OCI-LY1 (cell line): ENCODE results near the gene SERGEF.

ENCODE experiments used
- H2AFZ ChIP-seq: fragments of 200-600 bp; sonication (generic), shearing (Covaris generic); 2 replicates; pipeline ENCODE4 v1.6.0; 2014; ENCODE audit warnings: antibody characterized with exemption, mild to moderate bottlenecking, low read length
- H3F3A ChIP-seq: fragments of 200-600 bp; sonication (generic), shearing (Covaris generic); 2 replicates; pipeline ENCODE4 v1.6.0; 2014; ENCODE audit warnings: mild to moderate bottlenecking, antibody characterized with exemption, low read length, moderate library complexity; ENCODE audit not compliant: insufficient read depth
- H3K27ac ChIP-seq: fragments of 200-600 bp; sonication (generic); 2 replicates; pipeline ENCODE4 v1.5.1; 2014; ENCODE audit warnings: low read length, mixed run types, mild to moderate bottlenecking, low read depth; ENCODE audit not compliant: poor library complexity, severe bottlenecking
- H3K27me3 ChIP-seq: fragments of 200-600 bp; sonication (generic); 2 replicates; pipeline ENCODE4 v1.6.0; 2014; ENCODE audit warnings: antibody characterized with exemption, mild to moderate bottlenecking, low read length, moderate library complexity; ENCODE audit not compliant: insufficient read depth
- H3K36me3 ChIP-seq: fragments of 200-600 bp; sonication (generic); 2 replicates; pipeline ENCODE4 v1.6.1; 2014; ENCODE audit warnings: mild to moderate bottlenecking, antibody characterized with exemption, low read length, moderate library complexity, mixed read lengths; ENCODE audit not compliant: insufficient read depth
- H3K4me1 ChIP-seq: fragments of 200-600 bp; sonication (generic); 2 replicates; pipeline ENCODE4 v1.5.1; 2014; ENCODE audit warnings: mild to moderate bottlenecking, low read length, moderate library complexity; ENCODE audit not compliant: insufficient read depth, severe bottlenecking
- H3K4me2 ChIP-seq: fragments of 200-600 bp; sonication (generic), shearing (Covaris generic); 2 replicates; pipeline ENCODE4 v1.6.1; 2014; ENCODE audit warnings: low read length
- H3K4me3 ChIP-seq: fragments of 200-600 bp; sonication (generic); 2 replicates; pipeline ENCODE4 v1.5.1; 2014; ENCODE audit warnings: low read length, low read depth, mild to moderate bottlenecking, mixed read lengths; ENCODE audit not compliant: poor library complexity, severe bottlenecking
- H3K79me2 ChIP-seq: fragments of 200-600 bp; shearing (Covaris generic); 2 replicates; pipeline ENCODE4 v1.6.1; 2016; ENCODE audit warnings: mixed run types, low read length, mixed read lengths; ENCODE audit not compliant: insufficient read depth
- H3K9ac ChIP-seq: fragments of 200-600 bp; sonication (generic), shearing (Covaris generic); 2 replicates; pipeline ENCODE4 v1.6.1; 2014; ENCODE audit warnings: mild to moderate bottlenecking, low read length, mixed read lengths
- H3K9me2 ChIP-seq: fragments of 200-600 bp; sonication (generic), shearing (Covaris generic); 2 replicates; pipeline ENCODE4 v1.6.1; 2014; ENCODE audit warnings: low read depth, mild to moderate bottlenecking, low read length, mixed read lengths
- H3K9me3 ChIP-seq: fragments of 200-600 bp; shearing (Covaris generic); 2 replicates; pipeline ENCODE4 v1.6.1; 2014; ENCODE audit warnings: low read length, mixed read lengths
- H4K20me1 ChIP-seq: fragments of 200-600 bp; sonication (generic), shearing (Covaris generic); 2 replicates; pipeline ENCODE4 v1.6.0; 2016; ENCODE audit warnings: mild to moderate bottlenecking, low read length; ENCODE audit not compliant: insufficient read depth
- EZH2 ChIP-seq: fragments of 200-600 bp; sonication (generic), shearing (Covaris generic); IDR thresholded peaks from 2 replicates; pipeline ENCODE4 v1.8.0; 2017; ENCODE audit warnings: borderline replicate concordance, mixed run types, mild to moderate bottlenecking, antibody characterized with exemption, low read length, moderate library complexity, mixed read lengths
- TF ChIP-seq, protein P1 (sequence below): fragments of 200-600 bp; sonication (generic), shearing (Covaris generic); IDR thresholded peaks from 2 replicates; pipeline ENCODE4 v1.5.1; 2017; ENCODE audit warnings: mild to moderate bottlenecking, antibody characterized with exemption, low read length, moderate library complexity, mixed read lengths

Gene SERGEF

DNA sequence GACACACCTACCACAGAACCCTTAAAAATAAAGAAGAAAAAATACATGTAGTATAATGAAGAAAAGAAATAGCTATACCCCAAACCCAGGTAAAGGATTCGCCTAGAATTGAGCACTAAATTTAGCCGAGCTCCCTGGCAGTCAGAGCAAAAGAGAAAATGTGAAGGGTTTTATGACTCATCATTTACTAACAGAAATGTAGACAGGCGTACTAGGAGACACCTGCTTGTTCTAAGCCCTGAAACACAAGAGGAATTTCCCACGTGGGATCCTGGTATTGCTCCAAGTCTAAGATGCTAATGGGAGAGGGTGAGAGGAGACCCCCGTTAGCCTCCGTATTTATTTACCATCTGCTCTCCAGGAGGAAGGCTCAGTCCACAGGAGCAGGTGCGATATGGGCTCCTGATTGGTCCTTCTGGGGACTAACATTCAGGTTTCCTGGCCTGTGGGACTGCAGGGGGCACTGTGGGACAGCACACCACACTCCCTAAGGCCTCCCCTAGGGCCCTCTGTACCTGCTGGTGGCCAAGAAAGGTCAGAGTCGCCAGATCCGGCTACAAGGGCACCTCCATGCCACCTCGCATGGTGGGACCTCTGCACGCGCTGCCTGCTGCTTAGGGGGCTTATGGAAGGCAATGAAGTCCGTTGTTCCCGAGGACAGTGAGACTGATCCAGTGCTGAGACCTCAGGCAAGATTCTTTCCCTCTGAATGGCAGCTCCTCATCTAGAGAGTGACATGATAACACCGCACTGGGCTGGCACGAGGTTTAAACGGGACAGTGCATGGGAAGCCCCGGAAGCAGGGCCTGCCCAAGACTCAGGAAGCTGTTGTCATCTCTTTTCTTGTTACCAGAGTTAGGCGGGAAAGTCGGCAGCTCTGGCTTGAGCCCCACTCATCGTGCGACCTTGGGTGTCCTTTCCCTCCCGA, 252.5 kb downstream of the SERGEF start:
- TF ChIP-seq EZH2: no peak
- TF ChIP-seq, protein P1, sequence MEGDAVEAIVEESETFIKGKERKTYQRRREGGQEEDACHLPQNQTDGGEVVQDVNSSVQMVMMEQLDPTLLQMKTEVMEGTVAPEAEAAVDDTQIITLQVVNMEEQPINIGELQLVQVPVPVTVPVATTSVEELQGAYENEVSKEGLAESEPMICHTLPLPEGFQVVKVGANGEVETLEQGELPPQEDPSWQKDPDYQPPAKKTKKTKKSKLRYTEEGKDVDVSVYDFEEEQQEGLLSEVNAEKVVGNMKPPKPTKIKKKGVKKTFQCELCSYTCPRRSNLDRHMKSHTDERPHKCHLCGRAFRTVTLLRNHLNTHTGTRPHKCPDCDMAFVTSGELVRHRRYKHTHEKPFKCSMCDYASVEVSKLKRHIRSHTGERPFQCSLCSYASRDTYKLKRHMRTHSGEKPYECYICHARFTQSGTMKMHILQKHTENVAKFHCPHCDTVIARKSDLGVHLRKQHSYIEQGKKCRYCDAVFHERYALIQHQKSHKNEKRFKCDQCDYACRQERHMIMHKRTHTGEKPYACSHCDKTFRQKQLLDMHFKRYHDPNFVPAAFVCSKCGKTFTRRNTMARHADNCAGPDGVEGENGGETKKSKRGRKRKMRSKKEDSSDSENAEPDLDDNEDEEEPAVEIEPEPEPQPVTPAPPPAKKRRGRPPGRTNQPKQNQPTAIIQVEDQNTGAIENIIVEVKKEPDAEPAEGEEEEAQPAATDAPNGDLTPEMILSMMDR: peak; percentile 62
- H3K27ac ChIP-seq: no peak overlapping the region
- H3K36me3 ChIP-seq: no peaks in the 10 kb centered on the region
- no peaks in the 10 kb centered on the region for H3K9me2 ChIP-seq
- no peak overlapping the region for H3K4me3 ChIP-seq
- H3K27me3 ChIP-seq: no peaks in the 10 kb centered on the region
- no peaks in the 10 kb centered on the region for H3K9me3 ChIP-seq
- no peaks in the 10 kb centered on the region for H4K20me1 ChIP-seq
- H3F3A ChIP-seq: no peaks in the 10 kb centered on the region
- no peak overlapping the region for H3K9ac ChIP-seq
- H3K4me1 ChIP-seq: no peaks in the 10 kb centered on the region
- no peaks in the 10 kb centered on the region for H3K79me2 ChIP-seq
- no peak overlapping the region for H3K4me2 ChIP-seq
- H2AFZ ChIP-seq: no peak overlapping the region

DNA sequence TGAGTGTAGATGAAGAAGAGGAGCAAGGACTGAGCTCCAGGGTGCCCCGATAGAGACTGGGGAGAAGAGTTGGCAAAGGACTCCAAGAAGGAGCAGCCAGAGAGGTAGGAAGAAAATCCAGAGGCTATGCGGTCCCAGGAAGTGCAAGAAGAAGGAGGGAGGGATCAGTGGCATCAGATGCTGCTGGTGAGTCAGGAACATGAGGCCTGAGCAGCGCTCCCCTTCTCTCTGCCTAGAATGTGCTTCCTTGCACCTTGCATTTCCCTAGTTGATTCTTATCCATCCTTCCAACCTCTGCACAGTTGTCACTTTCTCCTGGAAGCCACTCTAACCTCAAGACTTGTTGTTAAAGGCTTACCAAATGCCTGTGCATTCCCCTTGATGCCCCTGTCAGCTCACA, 257.0 kb downstream of the SERGEF start:
- H3K9me3 ChIP-seq: no peaks in the 10 kb centered on the region
- no peaks in the 10 kb centered on the region for H3K36me3 ChIP-seq
- TF ChIP-seq, protein P1: no peak
- TF ChIP-seq EZH2: no peak
- H3K4me3 ChIP-seq: no peak overlapping the region
- no peak overlapping the region for H2AFZ ChIP-seq
- no peak overlapping the region for H3K4me2 ChIP-seq
- H3K79me2 ChIP-seq: no peaks in the 10 kb centered on the region
- no peak overlapping the region for H3K9ac ChIP-seq
- H3K4me1 ChIP-seq: no peaks in the 10 kb centered on the region
- peaks cover 3% of the 10 kb centered on the region; the same call in 1 of the 2 replicates for H3K27me3 ChIP-seq
- H4K20me1 ChIP-seq: no peaks in the 10 kb centered on the region
- H3F3A ChIP-seq: no peaks in the 10 kb centered on the region
- H3K27ac ChIP-seq: no peak overlapping the region
- H3K9me2 ChIP-seq: no peaks in the 10 kb centered on the region

DNA sequence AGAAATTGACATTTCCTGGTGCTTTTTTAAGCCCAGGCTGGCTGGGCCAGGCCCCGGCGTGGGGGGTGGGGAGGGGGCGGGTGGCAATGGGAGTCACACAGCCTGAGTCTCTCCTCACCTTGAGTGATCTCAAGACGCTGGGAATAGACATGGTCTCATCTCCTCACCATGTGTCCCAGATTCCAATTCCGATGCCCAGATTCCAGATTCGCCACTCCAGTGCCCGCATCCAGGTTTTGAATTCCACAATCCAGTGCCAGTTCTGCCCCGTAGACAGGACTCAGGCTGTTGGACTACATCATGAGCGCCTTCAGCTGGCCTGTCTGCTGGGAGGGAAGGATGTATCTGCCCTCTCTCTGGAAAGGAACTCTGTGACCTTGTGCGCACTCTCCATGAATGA, 259.2 kb downstream of the SERGEF start:
- Histone ChIP-seq H4K20me1 (no peaks in the 10 kb centered on the region), H3K4me2 (no peak overlapping the region)

More for the DNA sequence above, 259.2 kb downstream of the SERGEF start:
- TF ChIP-seq, protein P1: no peak
- TF ChIP-seq EZH2: no peak
- Histone ChIP-seq H3F3A (no peaks in the 10 kb centered on the region), H3K36me3 (no peaks in the 10 kb centered on the region), H3K9me3 (no peaks in the 10 kb centered on the region), H3K4me1 (no peaks in the 10 kb centered on the region), H3K27ac (no peak overlapping the region), H3K79me2 (no peaks in the 10 kb centered on the region), H2AFZ (no peak overlapping the region), H3K9ac (no peak overlapping the region), H3K4me3 (no peak overlapping the region), H3K27me3 (peaks cover 3% of the 10 kb centered on the region; the same call in 1 of the 2 replicates), H3K9me2 (no peaks in the 10 kb centered on the region)
